Measurements from ENCODE around the gene DLG1.
"Not testable (repeated sequence)": the region's sequence is repeated elsewhere in the genome, so short reads cannot be mapped to it uniquely, and the experiment has no call there.

The DLG1 gene

DNA sequence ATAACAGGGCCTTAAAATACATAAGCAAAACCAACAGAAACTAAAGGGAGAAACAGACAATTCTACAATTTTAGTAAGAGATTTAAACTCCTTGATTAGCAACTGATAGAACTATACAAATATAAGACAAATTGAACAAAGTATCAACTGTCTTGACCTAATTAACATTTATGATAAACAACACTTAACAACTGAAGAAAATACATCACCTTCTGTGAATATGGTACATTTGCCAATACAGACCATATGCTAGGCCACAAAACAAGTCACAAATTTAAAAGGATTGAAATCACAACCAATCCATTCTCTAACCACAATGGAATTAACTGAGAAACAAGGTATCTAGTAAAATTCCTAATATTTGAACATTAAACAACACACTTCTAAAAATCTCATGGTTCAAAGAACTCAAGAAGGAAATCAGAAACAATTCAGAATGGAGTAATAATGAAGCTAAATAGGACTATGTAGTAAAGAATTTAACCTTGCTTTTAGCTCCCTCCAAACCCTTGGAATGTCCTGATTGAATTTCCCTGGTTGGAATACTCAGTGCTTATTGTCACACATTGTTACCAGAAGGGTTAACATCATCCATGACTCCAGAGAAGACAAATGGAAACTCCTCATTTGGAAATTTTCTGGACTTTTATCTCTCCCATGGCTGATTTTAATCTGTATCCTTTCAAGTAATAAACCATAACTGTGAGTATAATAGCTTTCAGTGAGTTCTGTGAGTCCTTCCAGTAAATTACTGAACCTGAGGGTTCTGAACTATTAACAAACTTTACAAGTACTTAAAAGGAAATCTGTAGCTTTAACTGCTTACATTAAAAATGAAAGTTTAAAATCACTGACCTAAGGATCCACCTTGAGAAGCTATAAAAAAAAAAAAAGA is 88.8 kb downstream of the DLG1 start:
- no peak for ATAC-seq

DNA sequence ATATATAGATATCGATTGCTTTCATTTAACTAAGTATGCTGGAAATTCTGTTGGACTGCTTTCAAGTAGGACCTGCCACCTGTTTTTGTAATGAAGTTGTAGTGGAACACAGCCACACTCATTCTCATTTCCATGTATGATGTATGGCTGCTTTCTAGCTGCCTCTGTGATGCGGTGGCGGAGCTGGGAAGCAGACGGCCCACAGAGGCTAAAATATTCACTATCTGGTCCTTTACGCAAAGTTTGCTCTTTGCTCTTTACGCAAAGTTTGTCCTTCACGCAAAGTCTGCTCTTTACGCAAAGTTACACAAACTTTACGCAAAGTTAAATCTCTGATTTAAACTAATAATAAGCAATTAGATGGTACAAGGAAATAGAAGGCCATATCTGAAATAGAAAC is 91.5 kb downstream of the DLG1 start:
- no peak for ATAC-seq

DNA sequence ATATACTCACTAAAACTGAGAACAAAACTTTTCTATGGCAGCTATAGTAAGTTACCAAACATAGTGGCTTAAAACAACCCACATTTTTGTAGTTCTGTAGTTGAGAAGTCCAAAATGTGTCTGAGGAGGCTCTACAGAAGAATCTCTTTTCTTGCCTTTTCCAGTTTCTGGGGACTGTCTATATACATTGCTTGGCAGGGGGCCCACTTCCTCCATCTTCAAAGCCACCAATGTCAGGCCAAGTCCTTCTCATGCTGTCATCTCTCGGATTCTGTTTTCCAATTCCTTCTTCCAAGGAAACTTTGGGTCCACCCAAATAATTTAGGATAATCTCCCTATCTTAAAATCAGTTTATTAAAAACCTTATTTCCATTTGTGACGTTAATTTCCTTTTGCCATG is 92.7 kb downstream of the DLG1 start:
- no peak for ATAC-seq

DNA sequence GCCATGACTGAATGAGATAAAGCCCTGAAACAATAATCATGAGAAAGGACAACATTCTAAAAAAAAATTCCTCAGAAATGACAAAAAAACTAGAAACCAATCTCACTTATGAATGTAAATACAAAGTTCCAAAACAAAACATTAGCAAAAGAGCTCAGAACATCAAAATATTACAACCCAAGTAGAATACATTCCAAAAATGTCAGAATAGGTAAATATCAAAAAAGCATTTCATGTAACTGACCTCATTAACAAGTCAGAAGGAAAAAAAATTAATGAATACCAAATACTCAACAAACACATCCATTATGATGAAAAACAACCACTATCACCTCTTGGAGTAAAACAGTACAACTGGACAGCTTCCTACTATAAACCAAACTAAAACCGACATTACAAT is 93.1 kb downstream of the DLG1 start:
- ATAC-seq, result no peak

DNA sequence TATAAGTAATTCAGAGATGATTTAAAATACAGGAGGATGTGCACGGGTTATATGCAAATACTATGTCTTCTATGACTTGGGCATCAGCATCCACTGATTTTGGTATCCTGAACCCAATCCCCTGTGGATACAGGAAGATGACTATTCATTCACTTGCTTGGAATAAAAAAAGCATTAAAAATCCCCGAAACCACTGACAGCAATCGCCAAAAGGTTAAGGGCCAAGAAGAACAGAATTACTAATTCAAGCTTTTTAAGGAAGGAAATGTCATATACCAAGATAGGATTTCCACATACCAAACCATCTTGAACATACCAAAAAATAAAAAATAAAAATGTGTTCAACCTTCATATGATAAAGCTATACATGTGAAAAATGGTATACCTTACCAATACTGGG is 93.7 kb downstream of the DLG1 start:
- no peak for ATAC-seq

DNA sequence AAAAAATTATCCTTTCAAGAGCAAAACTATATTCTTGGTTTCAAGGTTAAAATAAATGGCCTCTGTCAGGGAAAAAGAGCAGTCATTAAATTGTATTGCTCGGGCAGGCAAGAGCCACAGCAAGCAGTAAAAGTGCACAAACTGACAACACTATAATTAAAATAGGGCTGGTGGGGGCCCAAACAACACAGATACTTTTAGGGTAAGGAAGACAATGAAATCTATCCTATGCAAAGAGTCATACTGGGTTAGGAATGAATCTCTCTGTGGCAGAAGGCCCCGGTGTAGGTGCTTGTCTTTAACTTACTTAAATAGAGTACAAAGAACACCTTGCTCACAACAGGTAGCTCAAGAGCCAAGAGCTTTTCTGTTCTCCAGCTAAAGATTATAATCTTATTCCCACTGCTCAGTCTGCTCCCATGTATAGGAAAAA is 94.7 kb downstream of the DLG1 start:
- no peak for ATAC-seq

DNA sequence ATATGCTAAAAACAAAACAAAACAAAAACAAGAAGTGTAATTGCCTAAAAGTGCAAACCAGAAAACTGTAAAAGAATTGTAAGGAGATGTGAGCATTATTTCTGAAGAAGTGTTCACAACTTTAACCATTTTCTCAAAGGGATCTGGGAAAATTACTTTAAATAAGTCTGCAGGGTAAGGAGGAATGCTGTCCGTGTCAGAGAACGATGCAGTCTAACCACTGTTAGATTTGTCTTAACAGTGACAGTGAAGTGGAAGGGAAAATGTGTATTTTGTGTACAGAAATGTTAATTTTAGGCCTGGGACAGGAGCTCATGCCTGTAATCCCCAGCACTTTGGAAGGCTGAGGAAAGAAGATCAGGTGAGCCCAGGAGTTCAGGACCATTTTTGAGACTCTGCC is 95.7 kb downstream of the DLG1 start:
- ATAC-seq, result no peak

DNA sequence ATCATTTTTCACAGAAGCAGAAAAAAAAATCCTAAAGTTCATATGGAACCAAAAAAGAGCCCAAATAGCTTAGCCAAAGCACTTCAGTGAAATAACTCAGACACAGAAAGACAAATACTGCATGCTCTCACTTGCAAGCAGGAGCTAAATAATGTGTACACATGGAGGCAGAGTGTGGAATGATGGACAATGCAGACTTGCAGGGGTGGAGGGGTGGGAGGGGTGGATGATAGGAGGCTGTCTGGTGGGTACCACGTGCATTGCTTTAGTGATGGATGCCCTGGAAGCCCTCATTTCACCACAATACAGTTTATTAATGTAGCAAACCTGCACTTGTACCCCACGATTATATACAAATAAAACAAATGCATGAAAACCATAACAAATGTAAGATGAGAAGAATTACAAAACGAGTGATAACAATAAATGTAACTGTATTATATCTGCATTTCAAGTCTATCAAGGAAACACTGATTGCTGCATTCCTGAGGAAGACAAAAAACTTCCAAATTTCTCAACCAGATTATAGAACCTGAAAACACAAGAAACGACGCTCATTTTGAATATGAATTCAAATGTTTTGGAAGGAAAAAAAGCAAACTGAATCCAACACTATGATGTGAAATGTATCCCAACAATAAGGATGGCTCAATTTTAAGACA is 96.5 kb downstream of the DLG1 start:
- no peak for ATAC-seq

DNA sequence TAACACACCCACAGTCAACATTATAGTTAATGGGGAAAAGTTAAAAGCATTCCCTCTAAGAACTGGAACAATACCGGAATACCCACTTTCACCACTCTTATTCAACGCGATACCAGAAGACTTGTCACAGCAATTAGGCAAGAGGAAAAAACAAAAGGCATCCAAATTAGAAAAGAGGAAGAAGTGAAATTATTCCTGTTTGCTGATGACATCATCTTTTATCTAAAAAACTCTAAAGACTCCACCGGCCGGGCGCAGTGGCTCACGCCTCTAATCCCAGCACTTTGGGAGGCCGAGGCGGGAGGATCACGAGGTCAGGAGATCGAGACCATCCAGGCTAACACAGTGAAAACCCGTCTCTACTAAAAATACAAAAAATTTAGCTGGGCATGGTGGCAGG is 97.6 kb downstream of the DLG1 start:
- not testable (repeated sequence) for ATAC-seq

DNA sequence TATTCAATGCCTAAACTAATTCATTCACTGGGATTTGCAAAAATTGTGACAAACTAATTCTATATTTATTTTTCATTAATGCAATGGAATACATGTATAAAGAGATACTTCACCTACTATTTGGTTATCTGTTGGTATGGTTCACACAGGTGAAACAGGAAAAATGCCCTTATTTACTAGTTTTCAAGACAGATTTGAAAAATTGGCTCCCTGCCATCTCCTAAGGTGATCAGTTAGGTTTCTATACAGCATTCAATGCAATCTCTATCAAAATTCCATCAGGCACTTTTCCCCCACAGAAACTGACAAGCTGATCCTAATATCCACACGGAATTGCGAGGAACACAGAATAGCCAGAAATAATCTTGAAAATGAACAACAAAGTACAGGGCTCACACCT is 101.1 kb downstream of the DLG1 start:
- no peak for ATAC-seq

DNA sequence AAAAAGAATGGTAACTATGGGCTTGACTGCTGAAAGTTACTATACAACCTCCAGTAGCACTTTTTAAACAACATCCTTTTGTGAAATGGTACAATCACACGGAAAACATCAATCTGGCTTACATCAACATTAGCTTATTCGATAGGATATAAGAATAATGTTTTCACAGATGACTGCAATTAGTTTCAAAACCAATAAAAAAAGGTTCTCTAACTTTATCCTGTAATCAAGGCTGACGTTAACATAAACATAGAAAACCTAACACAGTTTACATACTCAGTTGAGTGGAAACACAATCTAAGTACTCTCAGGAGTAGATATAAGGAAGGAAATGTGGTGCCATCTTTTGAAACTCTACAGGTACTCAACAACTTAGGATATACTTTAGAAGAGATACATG is 102.2 kb downstream of the DLG1 start:
- no peak for ATAC-seq

DNA sequence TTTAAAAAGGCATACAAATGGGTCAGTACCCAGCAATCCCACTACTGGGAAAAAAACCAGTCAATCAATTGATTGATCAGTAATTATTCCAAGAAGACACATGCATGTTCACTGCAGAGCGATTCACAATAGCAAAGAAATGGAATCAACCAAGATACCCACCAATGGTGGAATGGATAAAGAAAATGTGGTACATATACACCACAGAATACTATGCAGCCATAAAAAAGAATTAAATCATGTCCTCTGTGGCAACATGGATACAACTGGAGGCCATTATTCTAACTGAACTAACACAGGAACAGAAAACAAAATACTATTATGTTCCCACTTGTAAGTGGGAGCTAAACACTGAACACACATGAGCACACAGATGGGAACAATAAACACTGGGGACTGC is 103.1 kb downstream of the DLG1 start:
- no peak for ATAC-seq

DNA sequence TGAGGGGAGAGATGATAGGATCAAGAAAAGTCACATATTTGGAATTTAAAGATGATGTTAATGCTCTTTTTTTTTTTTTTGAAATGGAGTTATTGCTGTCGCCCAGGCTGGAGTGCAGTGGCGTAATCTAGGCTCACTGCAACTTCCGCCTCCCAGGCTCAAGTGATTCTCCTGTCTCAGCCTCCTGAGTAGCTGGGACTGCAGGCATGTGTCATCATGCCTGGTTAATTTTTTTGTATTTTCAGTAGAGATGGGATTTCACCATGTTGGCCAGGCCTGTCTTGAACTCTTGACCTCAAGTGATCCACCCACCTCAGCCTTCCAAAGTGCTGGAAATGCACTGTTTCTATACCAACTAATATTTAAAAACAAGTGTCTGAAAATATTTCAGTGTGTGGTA is 104.7 kb downstream of the DLG1 start:
- not testable (repeated sequence) for ATAC-seq

DNA sequence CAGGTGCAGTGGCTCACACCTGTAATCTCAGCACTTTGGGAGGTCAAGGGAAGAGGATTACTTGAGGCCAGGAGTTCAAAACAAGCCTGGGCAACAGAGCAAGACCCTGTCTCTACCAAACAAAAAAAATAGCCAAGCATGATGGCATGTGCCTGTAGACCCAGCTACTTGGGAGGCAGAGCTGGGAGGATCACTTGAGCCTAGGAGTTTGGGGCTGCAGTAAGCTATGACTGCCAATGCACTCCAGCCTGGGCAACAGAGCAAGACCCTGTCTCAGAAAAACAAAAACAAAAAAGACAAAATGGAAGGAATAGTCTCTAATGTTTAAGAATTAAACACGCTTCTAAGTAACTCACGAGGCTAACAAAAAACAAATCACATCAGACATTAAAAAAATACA is 106.5 kb downstream of the DLG1 start:
- ATAC-seq, result no peak

DNA sequence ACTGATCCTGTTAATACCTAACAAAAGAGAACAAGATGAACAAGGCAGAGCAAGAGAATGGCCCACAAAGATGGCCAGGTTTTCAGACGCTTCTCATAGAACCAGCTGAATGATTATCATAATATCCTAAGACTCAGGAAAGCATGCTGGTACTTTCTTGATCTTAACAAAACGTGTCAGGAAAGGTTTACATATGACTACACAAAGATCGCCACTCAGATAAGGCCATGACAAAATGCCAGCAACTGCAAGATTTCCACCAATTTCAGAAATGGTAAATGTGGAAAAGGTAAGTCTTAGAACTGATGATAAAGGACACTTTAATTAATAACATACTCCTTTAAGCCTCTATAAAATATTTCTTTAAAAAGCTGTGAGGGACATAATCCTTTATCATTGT is 108.8 kb downstream of the DLG1 start:
- ATAC-seq, result no peak

DNA sequence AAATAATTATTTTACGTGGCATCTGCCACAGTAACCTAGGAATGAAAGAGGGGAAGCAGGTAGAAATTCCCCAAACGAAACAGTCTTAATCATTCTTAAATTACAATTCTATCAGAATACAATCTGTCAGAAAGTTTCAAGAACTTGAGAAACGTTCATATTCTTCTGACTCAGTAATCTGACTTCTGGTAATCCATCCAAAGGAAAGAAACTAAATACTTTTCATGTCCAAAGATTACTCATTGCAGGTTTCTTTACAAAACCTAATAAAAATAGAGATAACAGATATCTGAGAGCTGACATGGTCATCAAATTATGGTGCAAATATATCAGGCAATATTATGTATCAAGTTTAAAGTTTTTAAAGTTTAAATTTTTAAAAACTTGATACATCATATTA is 109.4 kb downstream of the DLG1 start:
- ATAC-seq, result no peak

DNA sequence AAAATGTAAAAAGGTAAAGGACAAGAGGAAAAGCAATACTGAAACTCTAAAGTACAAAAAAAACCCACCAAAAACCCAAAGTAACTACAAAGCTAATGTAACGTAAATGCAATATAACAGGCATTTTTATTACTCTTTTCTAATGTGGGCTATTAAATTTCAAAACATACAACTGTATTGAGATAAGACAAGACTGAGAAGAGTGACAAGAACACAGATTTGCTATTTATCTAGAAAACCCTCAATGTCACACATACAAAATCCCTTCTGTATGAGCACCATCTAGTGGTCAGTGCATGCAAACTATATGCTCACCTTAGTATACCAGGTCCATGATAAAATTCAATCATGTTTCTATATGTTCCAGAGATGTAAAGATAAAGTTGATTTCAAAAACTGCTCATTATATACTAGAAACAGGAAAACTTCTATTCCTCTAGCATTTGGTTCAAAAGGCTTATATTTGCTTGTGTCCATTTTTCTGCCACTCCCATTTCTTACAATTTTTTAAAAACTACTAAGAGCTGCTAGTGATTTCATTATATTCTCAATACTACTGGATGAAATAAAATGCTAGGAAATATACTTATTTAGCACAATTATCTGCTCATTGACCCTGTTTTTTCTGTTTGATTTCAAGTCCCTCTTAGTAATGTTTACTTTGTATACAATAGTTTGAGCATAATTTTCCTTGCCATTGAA is 111.4 kb downstream of the DLG1 start:
- peak; percentile 75 to 80 for ATAC-seq

DNA sequence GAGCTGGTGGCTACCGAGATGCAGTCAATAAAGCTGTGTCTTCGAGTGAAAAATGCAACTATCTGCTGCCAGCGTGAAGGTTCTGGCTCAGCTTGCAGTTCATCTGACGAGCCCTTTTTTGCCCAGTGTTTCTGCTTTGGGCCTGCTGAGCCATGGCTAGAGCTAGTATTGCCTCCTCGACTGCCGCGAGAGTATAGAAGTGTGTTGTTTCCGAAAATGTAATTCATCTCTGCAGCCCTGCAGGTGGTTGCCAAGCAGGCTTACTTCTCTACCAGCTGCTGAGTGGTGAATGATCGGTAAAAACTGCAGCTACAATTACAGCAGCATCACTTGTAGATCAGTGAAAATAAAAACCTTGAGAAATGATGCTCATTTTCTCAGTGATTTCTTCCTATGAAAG is 114.8 kb downstream of the DLG1 start:
- no peak for ATAC-seq

DNA sequence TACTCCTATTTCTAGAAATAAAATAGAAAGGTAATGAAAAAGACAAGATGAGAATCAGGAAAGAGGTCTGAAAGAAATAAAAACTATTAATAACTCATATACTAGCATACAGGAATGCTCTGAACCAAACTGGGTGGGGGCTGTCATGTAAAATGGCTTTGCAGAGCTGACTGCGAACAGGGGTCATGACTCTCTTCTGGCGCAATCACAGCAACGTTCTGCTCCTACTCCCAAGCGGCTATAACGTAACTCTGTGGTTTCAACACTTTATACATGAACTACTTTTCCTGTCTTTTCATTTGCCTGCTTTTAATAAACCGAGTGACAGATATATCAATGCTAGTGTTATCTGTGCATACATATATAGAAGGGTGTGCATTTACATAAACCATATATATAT is 116.7 kb downstream of the DLG1 start:
- ATAC-seq, result no peak

DNA sequence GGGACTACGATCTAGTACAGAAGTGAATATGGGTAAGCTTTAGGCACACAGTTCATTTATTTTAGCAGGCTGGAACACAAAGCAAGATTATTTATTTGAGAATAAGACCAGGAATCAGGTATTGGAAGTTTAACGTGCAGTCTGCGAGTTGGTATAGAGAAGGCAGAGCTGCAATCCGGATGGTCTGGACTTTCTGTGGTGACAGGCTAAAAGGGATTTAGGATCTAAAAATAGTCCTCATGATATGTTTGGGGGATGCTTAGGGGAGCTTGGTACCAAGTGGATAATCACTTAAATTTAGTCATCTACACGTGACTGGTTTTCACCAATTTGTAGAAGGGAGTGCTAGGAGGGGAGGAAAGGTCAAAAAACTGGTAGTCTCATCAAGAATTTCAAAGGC is 119.4 kb downstream of the DLG1 start:
- no peak for ATAC-seq

DNA sequence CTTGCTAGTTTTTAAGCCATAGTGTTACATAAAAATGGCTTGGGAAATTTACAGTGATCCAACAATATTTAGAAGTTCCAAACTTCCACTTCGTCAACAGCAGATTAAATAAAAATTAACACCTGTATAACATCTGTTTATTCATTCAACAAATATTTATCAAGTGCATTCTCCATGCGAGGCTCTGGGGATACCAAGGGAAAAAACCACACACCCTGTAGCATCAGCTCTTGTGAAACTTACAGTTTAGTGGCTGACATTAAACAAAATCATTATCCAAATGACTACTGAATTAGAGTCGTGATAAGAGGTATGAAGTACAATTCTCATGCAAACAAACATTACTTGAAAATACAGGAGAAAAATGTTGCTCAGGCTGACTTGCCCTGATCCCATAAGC is 122.9 kb downstream of the DLG1 start:
- ATAC-seq, result no peak

DNA sequence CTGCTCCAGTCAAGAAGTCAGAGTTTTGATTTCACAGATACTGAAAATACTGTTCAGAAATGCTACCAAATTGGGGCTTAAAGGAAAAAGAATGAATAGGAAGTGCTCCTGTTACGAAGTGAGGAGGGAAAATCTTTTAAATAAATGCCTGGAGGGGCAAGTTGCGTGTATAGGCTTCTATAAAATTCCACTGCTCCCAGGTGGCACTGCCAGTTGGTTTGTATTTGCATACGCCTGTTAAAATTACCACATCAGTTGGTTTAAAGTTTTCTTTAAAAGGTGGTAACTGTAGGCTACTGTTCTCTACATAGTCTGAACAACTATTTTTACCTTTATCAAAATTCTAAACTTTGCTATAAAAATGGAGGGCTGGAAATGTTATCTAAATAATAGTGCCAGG is 123.5 kb downstream of the DLG1 start:
- ATAC-seq, result no peak

DNA sequence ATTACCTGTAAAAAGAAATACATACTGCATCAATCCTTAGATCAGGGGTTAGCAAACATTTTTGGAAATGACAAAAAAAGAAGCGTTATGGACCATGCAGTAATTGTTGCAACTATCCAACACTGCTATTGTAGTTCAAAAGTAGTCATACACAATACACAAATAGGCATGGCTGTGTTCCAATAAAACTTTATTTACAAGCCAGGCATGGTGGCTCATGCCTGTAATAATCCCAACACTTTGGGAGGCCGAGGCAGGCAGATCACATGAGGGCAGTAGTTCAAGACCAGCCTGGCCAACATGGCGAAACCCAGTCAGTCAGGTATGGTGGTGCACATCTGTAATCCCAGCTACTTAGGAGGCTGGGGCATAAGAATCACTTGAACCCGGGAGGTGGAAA is 124.8 kb downstream of the DLG1 start:
- ATAC-seq, result no peak
